Limb (tissue), 2 donors: Measurements from ENCODE around the gene LDAH.
"Not testable (repeated sequence)": the region's sequence is repeated elsewhere in the genome, so short reads cannot be mapped to it uniquely, and the experiment has no call there.

ENCODE experiments used
- DNase-seq, 2 donors: peaks; one replicate each; pipeline ENCODE4 v3.0.0-alpha.2; 2016; ENCODE audit errors: extremely low spot score in 2 of 2

Gene LDAH

DNA sequence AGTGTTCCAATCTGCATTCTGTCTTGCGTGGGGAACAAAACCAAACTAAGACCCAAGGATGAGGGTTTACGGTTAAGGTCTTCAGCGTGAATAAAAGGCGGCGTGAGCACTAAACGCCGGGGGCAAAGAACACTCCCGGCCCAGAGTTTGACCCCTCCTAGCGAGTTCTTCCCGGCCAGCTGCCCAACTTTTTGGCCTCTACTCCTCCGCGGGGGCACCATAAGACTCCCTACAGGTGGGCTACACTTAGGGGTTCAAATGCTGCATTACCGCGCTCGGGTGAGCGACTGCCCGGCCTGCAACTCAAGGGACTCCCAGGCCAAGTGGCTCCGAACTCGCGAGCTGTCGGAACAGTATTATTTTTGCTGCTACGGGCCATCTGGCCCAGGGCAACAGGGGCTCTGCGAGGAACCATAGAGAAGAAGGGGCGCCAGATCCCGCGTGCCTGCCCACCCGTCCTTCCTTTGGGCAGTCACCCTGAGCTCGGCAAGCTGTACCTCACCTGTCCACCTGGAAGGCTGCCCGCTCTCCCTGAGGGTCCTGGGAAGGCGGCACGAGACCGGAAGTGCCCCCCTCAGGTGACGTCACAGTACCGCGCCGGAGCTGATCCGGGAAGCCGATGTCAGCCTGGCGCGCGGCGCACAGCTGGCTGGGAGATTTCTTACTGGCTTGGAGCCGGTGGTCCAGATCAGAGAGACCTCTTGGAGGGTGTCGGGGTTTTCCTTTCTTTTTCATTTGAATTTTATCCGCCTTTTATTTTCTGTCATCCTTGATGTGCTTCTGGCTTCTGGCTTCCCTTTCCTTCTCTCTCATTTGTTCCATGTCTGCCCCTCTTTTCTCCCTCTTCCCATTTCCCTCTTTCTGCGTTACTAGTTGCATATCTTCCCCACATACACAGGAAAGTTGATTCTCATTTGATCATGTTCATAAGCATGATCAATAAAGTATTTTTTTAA, at the start of gene LDAH:
LDAH (minus strand) TSS at position 567 of the 956 bp plus-strand sequence. CDS start 21,638 bp downstream, outside the sequence.
- DNase-seq, result peak; percentile 92 to 99

DNA sequence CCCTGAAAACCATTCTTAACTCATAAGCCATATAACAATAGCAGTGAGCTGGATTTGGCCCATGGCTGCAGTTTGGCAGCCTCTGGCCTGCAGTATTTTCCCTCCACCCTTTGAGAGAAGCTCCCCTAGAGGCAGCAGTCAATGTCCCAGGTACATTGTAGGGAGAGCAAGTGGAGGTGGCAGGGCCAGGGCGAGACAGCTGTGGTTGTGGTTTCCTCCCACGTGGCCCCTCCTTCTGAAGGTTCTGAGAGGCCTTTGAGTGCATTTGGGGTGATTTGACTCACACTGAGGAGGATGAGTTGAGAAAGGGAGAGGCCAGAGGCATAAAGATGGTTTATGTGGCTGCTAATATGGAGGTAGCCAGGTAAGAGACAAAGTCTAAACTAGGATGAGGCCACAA, 45.5 kb upstream of the LDAH start:
- no peak for DNase-seq

DNA sequence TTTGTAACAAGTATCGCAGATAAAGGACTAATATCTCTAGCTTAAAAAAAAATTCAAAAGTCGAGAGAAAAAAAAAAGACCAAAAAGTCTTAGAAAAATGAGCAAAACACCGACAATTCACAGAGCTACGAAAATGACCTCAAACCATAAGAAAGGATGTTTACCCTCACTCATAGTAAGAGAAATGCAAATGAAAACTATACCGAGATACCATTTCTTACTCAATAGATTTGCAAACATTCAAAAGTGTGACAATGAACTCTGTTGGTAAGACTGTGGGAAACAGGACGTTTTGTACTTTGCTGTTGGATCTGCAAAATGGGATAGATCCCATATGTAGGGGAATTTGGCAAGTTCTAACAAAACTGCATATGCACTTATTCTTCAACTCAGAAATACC, 39.9 kb upstream of the LDAH start:
- no peak for DNase-seq

DNA sequence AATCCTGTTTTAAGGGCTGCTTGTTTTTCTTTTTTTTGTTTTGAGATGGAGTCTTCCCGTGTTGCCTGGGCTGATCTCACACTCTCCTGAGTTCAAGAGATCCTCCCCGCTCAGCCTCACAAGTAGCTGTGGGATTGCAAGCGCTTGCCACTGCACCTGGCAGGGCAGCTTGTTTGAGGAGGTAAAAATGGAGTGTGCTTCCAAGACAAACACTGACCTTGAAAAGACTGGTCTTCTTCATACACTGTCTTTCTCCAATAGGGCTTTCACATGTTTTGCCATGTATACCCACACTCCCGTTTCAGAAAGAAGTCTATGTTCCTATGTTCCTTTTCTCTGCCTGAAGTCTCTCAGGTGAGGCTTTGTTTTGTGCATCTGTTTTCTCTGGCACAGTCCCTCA, 32.6 kb upstream of the LDAH start:
- no peak for DNase-seq

DNA sequence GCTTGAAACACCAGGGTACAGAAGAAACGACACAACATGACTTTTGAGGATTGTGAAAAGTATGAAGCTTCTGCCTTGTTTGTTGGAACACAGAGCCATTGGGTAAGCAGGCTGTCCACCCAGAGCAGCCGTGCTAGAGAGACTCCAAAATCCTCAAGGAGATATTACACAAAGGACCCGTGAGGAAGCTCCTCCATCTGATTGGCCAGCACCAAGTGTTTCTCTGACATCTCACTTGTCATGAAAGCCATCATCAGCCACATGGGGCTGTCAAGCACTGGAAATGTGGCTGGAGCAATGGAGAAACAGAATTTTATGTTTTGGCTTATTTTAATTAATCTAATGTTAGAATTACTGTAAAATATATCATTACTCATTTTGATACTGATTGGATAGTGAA, 29.8 kb upstream of the LDAH start:
- DNase-seq, result no peak

DNA sequence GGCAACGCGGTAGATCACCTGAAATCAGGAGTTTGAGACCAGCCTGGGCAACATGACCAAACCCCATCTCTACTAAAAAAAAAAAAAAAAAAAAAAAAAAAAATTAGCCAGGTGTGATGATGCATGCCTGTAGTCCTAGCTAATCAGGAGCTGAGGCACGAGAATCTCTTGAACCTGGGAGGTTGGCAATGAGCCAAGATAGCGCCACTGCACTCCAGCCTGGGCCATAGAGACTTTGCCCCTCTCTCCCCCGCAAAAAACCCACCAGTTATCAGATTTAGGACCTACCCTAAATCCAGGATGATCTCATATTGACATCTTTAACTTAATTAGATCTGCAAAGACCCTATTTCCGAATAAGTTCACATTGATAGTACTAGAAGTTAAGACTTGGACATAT, 29.2 kb upstream of the LDAH start:
- DNase-seq, result no peak

DNA sequence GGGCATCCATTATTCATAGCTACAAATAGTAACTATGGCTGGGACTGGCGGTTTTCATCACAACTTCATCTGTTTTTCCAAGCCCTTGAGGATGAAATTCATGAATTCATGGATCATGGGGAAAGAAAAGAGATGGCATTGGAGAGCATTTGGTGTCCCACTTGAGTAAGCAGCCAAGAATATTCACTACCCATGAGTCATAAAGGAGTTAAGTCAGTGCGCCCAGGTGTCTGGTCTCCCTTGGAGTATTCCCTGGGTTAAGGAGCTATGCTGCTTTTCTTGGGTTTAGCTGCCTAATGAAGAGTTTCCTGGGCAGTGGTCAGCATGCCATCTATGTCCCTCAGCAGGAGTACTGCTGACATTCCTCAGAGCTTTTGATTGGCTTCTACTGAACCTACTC, 21.3 kb upstream of the LDAH start:
- DNase-seq, result no peak

DNA sequence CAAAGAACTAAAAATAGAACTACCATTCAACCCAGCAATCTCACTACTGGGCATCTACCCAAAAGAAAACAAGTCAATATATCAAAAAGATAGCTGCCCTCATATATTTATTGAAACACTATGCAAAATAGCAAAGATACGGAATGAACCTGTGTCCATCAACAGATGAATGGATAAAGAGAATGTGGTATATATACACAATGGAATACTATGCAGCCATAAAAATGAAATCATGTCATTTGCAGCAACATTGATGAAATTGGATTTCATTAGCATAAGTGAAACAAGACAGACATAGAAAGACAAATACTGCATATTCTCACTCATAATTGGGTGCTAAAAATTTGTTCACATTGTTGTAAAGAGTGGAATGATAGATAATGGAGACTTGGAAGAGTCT, 16.2 kb upstream of the LDAH start:
- no peak for DNase-seq

DNA sequence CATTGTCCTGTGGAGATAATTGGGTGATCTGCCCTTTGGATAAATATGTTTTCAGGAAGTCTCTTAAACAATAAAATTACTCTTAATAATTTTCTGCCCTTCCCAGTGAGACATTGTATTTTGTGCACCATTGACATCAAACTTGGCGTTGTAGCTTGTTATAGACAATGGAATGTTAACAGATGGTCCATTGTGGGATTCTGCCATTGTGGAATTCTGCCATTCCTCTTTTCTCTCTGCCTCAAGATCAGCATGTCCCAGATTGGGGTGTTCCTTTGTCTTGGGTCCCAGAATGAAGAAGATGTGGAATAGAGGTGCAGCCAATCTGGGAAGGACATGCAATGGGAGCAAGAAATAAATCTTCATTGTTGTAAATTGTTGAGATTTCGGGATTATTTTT, 15.1 kb upstream of the LDAH start:
- DNase-seq, result no peak

DNA sequence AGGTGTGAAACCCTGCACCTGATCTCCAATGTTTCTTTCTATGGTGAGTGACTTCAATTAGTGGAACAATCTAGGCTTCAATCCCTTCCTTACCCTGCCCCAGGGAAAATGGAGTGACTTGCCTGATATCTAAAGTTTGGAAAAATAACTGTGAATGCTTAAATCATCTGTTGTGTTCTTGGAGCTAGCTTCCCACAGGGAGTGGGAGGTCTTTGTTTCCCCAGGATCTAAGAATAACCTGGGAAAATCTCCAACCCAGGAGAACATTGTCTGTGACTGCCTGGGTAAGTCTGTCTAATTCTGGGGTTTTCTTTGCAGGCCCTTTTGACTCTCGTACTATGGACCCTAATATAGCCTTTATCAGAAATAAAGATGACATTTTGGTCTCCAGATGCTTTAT, 13.6 kb upstream of the LDAH start:
- DNase-seq, result no peak

DNA sequence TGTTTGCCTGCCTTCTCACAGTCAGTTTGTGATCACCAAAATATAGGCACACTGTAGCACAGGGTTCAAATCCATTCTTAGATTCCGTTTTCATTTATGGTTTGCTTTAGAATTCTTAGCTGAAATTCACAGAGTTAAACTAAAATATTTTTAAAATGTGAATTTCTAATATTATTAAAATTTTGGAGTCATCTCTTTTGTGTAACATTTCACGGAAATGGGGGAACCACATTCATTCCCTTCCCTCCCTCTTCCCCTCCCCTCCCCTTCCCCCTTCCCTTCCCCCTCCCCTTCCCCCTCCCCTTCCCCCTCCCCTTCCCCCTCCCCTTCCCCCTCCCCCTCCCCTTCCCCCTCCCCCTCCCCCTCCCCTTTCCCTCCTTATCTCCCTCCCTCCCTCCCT, 11.4 kb upstream of the LDAH start:
- no peak for DNase-seq

DNA sequence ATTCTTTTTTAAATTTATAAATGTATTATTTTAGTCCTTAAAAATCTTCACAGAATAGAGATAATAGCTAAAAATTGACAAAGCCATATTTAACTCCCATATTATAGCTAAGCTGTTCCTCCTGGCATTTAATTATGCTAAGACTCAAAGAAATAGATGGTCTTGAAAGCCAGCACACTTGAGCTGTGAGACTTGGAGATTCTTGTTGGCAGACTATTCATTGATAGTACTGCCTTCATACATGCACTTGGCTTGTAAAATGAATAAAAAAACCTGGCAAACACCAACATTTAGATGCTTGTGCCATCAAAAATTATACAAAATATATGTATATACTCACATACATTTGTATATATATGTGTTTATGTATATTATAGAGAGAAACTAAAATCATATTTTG, 9.7 kb upstream of the LDAH start:
- no peak for DNase-seq

DNA sequence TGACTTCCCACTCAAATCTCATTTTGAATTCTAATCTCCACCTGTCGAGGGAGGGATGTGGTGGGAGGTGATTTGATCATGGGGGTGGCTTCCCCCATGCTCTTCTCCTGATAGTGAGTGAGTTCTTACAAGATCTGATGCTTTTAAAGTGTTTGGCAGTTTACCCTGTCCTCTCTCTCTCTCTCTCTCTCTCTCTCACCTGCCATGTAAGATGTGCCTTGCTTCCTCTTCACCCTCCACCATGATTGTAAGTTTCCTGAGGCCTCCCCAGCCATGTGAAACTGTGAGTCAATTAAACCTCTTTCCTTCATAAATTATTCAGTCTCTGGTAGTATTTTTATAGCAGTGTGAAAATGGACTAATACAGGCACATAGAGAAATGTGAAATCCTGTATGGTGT, 7.0 kb upstream of the LDAH start:
- no peak for DNase-seq

DNA sequence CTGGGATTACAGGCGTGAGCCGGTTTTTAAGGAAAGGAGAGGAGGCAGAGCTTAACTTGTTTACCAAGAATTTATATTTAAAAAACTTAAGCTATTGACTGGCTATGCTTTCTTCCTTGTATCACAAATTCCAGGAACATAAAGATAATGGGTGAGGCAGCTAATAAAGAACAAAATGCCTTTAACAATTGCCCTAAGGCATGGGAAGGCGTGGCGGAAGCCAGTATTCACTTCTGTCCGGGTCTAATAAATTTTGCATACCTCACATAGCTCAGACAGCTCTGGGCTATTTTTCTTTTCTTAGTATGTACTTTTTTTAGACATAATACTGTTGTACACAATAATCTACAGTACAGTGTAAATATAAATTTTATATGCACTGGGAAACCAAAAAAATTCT, 1.0 kb upstream of the LDAH start:
- no peak for DNase-seq

DNA sequence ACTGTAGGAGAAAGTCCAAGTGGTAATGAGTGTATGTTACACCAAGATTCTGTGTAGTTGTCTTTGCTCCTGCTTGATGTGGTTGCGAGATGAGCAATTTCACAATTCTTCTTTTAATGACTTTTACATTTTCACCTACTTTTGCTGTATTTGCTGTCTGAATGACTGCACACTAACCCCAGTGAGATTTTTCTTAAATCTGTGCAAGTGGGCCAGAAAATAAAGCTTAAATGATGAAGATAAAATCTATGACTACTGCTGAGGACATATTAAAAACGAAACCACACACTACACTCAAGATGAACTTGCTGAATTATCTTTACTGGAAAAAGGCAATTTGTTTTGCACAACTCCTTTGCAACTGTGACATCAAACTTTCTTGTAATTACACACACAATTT, 4.1 kb downstream of the LDAH start:
- DNase-seq, result no peak

DNA sequence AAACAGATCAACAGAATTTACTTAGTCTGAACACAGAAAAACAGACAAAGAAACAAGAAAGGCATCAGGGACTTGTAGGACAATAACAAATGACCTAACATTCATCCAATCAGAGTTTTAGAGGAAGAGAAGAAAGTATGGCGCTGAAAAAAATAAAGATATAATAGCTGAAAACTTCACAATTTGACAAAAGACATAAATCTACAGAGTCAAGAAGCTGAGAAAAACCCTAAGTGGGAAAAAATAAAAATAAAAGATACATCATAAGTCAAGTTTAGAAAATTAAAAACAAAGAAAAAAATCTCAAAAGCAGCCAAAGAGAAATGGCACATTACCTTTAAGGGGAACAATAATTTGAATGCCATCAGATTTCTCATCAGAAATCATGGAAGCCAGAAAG, 7.7 kb downstream of the LDAH start:
- DNase-seq, result no peak

DNA sequence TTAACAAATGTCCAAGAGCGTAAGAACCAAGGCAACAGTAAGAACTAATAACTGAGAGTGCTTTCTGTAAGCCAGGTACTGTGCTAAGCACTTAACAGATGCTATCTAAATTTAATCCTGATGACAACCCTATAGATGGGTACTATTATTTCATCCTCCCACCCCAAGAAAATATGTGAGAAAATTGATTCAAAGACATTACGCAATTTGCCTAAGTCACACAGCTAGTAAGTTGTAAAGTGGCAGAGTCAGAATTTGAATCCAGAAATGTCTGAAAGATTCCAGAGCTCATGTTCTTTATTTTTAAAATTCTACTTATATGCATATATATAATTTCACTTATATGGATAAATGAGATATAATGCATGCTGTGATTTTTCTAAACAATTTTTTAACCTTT, 10.1 kb downstream of the LDAH start:
- DNase-seq, result no peak

DNA sequence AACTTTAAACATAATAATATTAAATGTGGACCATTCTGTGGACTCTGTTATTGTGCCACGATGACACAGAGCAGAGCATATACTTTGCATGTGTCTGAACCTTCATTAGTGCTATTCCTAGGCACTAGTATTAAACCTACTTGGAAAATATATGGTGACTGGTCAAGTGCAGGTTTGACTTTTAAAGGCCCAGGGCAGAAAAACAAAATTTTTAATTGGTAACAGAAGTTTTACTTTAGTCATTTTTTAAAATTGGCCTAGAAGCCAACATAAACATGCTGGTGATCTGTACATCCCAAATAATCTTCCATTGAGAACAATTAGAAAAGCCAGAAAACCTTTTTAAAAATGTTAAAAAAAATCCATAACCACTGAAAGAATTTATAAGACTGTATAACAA, 16.6 kb downstream of the LDAH start:
- DNase-seq, result no peak

DNA sequence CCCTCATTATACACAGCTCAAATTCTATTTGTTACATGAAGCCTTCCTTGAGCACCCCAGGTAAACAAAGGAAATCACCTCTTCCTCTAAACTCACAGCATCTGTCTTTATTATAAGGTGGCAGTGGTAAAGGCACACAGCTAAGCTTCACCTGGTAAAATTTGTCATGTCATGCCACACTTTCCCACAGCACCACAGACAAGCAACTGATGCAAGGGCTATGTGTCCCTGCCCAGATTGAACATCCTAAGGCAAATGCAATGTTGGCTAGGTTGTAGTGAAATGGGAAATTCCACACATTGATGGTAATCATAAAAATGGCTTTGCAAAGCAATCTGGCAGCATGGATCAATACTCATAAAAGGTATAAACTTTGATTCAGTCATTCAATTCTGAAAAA, 18.9 kb downstream of the LDAH start:
- DNase-seq, result no peak

DNA sequence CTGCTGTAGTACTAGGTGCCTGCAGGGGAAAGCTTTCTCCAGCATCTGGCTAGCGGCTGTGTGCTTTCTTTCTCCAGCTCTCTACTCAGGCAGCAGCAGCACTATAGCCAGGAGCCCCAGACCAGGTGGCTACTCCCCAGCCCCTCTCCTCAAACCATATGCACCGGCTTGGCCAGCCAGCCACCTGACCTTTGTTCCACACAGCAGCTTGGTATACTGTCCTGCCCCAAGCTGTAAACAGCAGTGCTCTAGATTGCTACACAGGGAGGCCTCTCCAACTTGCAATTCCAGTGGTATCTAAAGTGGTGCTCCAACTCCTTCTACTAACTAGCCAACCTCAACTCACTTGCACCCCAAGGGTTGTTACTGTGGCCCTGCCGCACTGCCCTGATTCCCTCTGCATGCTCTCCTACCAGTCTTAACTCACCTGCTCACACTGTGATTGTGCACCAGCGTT, 19.6 kb downstream of the LDAH start:
- DNase-seq, result no peak

DNA sequence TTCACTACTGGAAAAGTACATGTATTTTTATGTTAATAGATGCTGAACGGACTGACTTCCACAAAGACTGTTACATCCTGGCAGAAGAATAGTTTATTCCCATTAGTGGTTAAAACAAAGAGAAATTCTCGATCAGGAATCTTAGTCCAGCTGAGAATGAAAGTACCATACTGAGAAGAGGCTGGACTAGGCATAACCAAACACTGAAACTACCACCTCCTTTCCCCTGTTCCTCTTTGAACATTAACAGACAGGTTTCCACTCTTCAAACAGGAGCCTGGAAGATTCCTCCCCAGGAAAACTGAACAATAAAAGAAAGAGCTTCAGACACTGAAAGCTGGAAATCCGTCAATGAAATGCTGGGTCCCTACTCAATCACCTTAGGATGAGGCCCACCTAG, 25.8 kb downstream of the LDAH start:
- no peak for DNase-seq

DNA sequence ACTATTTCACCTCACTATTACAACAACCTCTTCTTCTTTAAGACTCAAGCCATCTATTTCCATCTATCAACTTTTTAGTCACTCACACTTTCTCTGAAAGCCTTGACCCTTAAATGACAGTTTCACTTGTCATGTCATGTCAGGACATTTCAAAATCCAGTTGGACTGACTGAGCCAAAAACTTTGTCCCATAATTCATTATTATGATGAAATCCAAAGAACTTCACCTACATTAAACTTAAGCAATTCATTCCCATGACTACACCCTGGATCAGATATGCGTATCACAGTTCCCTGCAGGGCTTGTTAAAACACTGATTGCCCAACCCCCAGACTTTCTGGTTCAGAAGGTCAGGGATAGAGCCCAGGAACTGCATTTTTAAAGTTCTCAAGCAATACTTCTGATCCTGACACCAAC, 26.5 kb downstream of the LDAH start:
- no peak for DNase-seq

DNA sequence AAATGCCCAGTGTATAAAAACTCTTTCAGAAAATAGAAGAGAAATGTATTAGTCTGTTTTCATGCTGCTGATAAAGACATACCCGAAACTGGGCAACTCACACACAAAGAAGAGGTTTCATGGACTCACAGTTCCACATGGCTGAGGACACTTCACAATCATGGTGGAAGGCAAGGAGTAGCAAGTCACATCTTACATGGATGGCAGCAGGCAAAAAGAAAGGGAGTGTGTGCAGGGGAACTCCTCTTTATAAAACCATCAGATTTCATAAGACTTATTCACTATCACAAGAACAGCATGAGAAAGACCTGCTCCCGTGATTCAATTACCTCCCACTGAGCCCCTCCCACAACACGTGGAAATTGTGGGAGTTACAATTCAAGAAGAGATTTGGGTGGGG, 29.0 kb downstream of the LDAH start:
- DNase-seq, result not testable (repeated sequence)
